SH-SY5Y (cell line): ENCODE measurements around the gene VAMP1.

ENCODE experiments used
- GATA2 ChIP-seq: IDR thresholded peaks from 2 replicates; pipeline ENCODE4 v1.6.1; 2011; ENCODE audit warnings: mild to moderate bottlenecking, low read depth, low read length
- GATA3 ChIP-seq: IDR thresholded peaks from 2 replicates; pipeline ENCODE4 v1.6.1; 2011; ENCODE audit warnings: low read depth, mild to moderate bottlenecking, low read length, moderate library complexity

- TF ChIP-seq GATA2 = no peak
- no peak for TF ChIP-seq GATA3
These were observed 37.5 kb downstream of the VAMP1 start for GRCh38 chr12:6432991-6433390.
